Suprapubic skin (tissue), 4 donors: Measurements from ENCODE around the gene EVPL.

ENCODE experiments used
- CTCF ChIP-seq, 2 donors: fragments of 200-600 bp in 1 of 2; fragments of 450-650 bp in 1 of 2; sonication (generic) in 1 of 2; IDR thresholded peaks; one replicate each; pipeline ENCODE4 v1.5.1; 2016 to 2019; ENCODE audit warnings: antibody characterized with exemption in 2 of 2, mild to moderate bottlenecking in 1 of 2, moderate library complexity in 1 of 2
- EP300 ChIP-seq: sonication (generic); formaldehyde crosslinking; IDR thresholded peaks from one replicate; pipeline ENCODE4 v1.6.1; 2017; ENCODE audit warnings: antibody characterized with exemption
- POLR2A ChIP-seq, 2 donors: fragments of 450-650 bp; IDR thresholded peaks; one replicate each; pipeline ENCODE4 v1.6.1; 2017; ENCODE audit warnings: antibody characterized with exemption in 2 of 2, mild to moderate bottlenecking in 2 of 2, moderate library complexity in 2 of 2
- POLR2AphosphoS5 ChIP-seq, 3 donors: sonication (generic); formaldehyde crosslinking; IDR thresholded peaks; one replicate each; pipeline ENCODE4 v1.6.1; 2017; ENCODE audit warnings: antibody characterized with exemption in 3 of 3

GRCh38 chr17:76036497-76037261 lies 9.6 kb upstream of the EVPL start:
- TF ChIP-seq CTCF (IDR thresholded peaks at IDR 0.05), result no peak
- no peak for TF ChIP-seq POLR2AphosphoS5 (IDR thresholded peaks at IDR 0.05)
- TF ChIP-seq POLR2A (IDR thresholded peaks at IDR 0.05), result no peak
- TF ChIP-seq EP300, result no peak
